Bone marrow (tissue), 2 donors: ENCODE results near the gene VIPAS39.

Experiments used
- DNase-seq, 2 donors: peaks; one replicate each; lab custom pipeline; 2025; lab: John Stamatoyannopoulos, UW

Gene VIPAS39

GRCh38 chr14:77457522-77458248 is at the start of gene VIPAS39, which contains the start of gene AHSA1:
Gene VIPAS39 (minus strand): TSS chr14:77457601. CDS start chr14:77454102, 3,499 bp downstream.
Gene AHSA1 (plus strand): TSS chr14:77458093. CDS start chr14:77458190, 97 bp downstream.
- peak; percentile 92 to 97 for DNase-seq

- no peak for DNase-seq
These were observed 47.6 kb upstream of the VIPAS39 start for GRCh38 chr14:77505031-77505430.

- DNase-seq, result no peak
These were observed 45.7 kb upstream of the VIPAS39 start for GRCh38 chr14:77503138-77503537.

GRCh38 chr14:77502109-77502782 is 44.8 kb upstream of the VIPAS39 start:
- no peak for DNase-seq

GRCh38 chr14:77498984-77499527 is 41.7 kb upstream of the VIPAS39 start:
- no peak for DNase-seq

- DNase-seq, result no peak
These were observed 40.9 kb upstream of the VIPAS39 start, which contains the start of gene ISM2 for GRCh38 chr14:77498120-77498979. Gene ISM2 (minus strand): TSS chr14:77498816. CDS start chr14:77498793, 23 bp downstream.

GRCh38 chr14:77495334-77495733 is 37.9 kb upstream of the VIPAS39 start:
- no peak for DNase-seq

- no peak for DNase-seq
These were observed 33.7 kb upstream of the VIPAS39 start for GRCh38 chr14:77491056-77491455.

- DNase-seq, result no peak
These were observed 33.1 kb upstream of the VIPAS39 start for GRCh38 chr14:77490347-77490986.

GRCh38 chr14:77489041-77489440 is 31.6 kb upstream of the VIPAS39 start:
- DNase-seq, result no peak

- no peak for DNase-seq
These were observed 31.2 kb upstream of the VIPAS39 start for GRCh38 chr14:77488558-77488957.

GRCh38 chr14:77485901-77486678 is 28.7 kb upstream of the VIPAS39 start:
- no peak for DNase-seq

GRCh38 chr14:77485256-77485655 is 27.9 kb upstream of the VIPAS39 start:
- DNase-seq, result no peak

- no peak for DNase-seq
These were observed 25.0 kb upstream of the VIPAS39 start for GRCh38 chr14:77482422-77482821.

GRCh38 chr14:77478796-77479195 is 21.4 kb upstream of the VIPAS39 start:
- no peak for DNase-seq

- DNase-seq, result no peak
These were observed 20.6 kb upstream of the VIPAS39 start for GRCh38 chr14:77478029-77478428.

- no peak for DNase-seq
These were observed 18.2 kb upstream of the VIPAS39 start for GRCh38 chr14:77475432-77476115.

- no peak for DNase-seq
These were observed 17.2 kb upstream of the VIPAS39 start for GRCh38 chr14:77474479-77475177.

- DNase-seq, result no peak
These were observed 16.5 kb upstream of the VIPAS39 start for GRCh38 chr14:77473921-77474320.
